WI38 (cell line): ENCODE results near the gene SYT7.

Experiments
- H3K4me3 ChIP-seq: 2 replicates; pipeline ENCODE4 v1.5.1; 2011; ENCODE audit warnings: low read depth, mild to moderate bottlenecking, control low read depth, low read length
- TF ChIP-seq, protein P1 (sequence below): IDR thresholded peaks from 2 replicates; pipeline ENCODE4 v1.5.1; 2012; ENCODE audit warnings: low read depth, mild to moderate bottlenecking, control low read depth, low read length

Gene SYT7

DNA sequence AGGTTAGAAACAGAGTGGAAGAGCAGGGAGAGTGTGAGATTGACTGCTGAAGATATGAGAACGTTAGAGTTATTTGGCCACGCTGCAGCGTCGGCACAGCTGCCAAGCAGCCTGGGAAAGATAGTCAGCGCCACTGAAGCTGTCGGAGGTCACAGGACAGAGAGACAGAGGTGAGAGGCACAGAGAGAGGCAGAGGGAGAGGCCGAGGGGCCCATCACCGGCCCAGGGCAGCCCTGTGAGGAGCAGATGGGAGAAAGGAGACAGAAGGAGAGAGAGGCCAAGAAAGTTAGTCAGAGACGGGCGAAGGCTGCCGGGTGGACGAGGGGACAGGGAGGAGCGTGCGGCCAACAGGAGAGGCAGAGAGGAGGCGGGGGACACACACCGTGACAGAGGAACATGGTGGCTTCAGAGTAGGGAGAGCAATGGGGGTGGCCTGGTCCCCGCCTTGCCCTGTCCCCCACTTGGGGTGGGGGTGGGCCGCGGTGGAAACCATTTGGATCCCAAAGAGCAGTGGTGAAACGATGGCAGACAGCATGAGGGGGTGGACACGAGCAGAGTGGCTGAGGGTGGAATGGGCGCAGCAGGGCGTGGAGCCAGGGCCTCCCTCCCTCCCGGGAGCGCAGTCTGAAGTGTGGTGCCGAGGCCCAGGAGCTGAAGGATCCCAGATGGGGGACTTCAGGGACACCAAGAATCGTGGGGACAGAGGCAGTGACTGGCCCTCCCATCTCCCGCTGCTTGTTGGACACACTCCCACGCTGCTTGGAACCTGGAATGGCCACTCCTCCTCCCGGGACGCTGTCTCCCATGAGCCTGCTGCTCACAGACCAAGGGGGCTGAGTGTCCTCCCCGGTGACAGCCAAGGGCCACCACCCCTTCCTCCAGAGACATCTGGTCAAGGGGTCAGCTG is 45.7 kb downstream of the SYT7 start:
- H3K4me3 ChIP-seq = no peak overlapping the region
- TF ChIP-seq, protein P1, sequence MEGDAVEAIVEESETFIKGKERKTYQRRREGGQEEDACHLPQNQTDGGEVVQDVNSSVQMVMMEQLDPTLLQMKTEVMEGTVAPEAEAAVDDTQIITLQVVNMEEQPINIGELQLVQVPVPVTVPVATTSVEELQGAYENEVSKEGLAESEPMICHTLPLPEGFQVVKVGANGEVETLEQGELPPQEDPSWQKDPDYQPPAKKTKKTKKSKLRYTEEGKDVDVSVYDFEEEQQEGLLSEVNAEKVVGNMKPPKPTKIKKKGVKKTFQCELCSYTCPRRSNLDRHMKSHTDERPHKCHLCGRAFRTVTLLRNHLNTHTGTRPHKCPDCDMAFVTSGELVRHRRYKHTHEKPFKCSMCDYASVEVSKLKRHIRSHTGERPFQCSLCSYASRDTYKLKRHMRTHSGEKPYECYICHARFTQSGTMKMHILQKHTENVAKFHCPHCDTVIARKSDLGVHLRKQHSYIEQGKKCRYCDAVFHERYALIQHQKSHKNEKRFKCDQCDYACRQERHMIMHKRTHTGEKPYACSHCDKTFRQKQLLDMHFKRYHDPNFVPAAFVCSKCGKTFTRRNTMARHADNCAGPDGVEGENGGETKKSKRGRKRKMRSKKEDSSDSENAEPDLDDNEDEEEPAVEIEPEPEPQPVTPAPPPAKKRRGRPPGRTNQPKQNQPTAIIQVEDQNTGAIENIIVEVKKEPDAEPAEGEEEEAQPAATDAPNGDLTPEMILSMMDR = no peak

DNA sequence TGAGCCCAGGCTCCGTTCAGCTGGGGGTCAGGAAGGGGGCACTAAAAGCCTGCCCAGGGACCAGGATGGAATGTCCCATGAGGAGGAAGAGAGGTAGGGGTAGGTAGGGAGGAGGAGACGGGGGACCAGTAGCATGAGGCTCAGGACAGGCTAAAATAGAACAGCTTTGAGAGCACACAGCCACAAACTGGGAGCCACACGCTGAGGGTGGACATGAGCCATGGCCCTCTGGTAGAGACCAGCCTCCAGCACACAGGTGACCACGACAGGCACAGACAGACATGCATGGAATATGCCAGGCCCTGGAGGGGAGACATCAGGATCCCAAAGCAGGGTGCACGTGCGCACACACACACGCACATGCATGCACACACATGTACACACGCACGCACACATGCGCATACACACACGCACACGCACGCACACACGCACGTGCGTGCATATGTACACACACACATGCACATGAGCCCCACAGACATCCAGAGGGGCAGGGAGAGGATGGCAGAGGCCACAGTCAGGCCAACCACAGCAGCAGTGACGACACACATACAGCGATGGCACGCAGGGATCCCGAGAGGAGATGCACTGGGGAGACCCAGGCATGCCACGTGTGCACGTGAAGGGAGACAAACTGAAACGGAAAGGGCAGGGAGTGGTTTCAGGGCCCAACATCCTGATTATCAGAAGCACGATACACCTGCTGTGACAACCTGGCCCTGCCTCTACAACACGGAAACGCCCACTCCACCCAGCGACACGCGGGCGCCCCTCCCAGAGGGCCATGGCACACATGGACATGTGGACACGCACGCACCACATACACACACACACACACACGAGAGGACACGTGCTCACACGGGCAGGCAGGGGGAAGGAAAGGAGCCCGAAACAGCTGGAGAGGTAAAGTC is 46.6 kb downstream of the SYT7 start:
- TF ChIP-seq, protein P1 = no peak
- no peak overlapping the region for H3K4me3 ChIP-seq

DNA sequence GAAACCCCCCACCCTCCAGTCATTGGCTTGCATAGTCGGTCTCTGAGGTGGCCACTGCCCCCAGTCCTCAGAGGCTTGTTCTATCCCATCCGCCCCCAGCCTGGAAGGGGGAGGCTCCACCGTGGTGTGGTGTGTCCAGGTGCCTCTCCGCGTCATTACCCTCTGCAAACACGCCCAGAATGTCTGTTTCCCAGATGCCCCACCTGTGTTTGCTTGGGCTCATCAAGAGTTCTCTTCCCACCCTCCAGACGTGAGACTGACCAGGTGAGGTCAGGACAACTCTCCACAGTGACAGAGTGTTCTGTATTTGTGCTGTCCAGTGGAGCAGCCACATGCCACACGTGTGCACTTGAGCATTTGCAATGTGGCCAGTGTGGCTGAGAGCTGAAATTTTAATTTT is 47.5 kb downstream of the SYT7 start:
- TF ChIP-seq, protein P1 = no peak
- H3K4me3 ChIP-seq = no peak overlapping the region

DNA sequence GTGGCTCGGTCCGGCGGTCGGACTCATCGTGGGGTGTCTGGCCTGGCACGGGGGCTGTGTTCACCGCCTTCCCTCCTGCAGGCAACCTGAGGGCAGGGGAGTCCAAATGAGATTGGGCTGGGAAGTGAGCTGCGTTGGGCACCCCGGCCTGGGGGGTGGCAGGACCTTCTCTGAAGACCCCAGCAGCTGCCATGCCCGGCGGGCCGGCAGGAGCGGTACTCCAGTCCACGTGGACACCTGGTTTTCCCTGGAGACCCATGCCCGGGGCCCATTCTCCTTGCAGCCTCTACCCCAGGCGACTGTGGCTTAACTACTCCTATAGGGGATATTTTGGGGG is 47.9 kb downstream of the SYT7 start:
- H3K4me3 ChIP-seq = no peak overlapping the region
- TF ChIP-seq, protein P1 = no peak

DNA sequence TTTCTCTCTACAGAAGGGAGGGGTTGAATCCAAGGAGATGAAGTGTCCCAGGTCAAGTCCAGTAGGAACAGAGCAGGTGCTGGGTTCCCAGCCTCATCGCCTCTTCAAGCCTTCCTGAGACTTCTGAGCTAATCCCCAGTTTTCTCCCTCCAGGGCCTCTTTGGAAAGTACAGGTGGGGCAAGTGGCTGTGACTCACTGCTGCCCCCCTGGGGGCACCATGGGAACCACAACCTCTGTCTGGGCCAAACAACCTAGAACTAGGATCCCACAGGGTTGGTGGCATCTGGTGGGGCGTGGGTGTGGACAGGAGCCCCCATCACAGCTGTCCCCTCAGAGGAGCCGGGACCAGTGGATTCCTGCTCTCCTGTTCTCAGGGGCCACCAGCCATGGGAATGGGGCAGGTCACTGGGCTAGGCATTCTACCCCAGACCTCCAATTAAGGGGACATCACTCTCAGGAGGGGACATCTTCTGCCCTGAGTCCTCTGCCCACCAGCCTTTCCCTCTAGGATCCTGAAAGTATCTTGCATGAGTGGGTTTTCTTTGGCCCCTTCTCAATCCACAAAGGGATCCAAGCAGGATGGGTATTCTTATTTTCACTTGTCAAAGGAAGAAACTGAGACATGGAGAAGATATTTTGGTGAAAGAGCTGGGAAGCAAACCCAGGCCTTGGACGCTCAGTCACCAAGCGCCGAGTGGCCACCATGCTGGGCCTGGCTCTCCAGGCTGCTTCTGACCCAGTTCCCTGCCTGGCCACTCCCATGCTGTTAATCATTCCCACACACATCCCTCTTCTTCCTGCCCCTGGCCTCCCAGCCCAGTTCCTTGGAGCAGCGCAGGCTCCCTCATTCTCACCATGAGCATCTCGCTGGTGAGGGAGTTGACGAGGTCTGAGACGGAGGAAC is 48.5 kb downstream of the SYT7 start:
- TF ChIP-seq, protein P1 = peak; percentile 85
- H3K4me3 ChIP-seq = no peak overlapping the region

DNA sequence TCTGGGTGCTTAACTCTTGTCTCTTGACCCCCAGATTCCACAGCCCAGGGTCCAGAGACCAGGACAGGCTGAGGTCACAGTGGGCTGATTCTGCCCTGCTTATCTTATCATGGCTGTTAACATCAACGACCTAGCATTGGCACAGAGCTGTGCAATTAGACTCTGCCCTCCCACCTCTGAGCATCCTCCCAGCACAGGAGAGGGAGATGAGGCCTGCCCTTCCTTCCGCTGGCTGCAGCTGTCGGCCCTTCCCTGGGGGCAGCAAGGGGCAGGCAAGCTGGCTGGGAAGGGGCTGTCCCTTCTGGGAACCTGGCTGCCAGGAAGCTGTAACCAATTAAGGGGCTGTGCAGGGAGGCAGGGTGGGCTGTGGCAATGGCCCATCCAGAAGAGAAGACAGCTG is 49.8 kb downstream of the SYT7 start:
- TF ChIP-seq, protein P1 = no peak
- H3K4me3 ChIP-seq = no peak overlapping the region
